Measurements from ENCODE around the gene IWS1.
A peak's percentile ranks its signal among the peaks of the same experiment; 100 is the strongest.

Gene IWS1

GRCh38 chr2:127520424-127520823, 5.9 kb downstream of the IWS1 start:
- Histone ChIP-seq H3K4me1 (ENCODE audit: control insufficient read depth, insufficient read depth, low read length) (peaks cover 7% of the 10 kb centered on the region), H3K4me3 (ENCODE audit: low read depth, low read length) (no peak overlapping the region), H3K9ac (ENCODE audit: low read depth, low read length) (no peak overlapping the region), H3K36me3 (ENCODE audit: control insufficient read depth, insufficient read depth, low read length) (peaks cover 5% of the 10 kb centered on the region), H3K27me3 (ENCODE audit: control insufficient read depth, insufficient read depth, low read length) (no peaks in the 10 kb centered on the region), H3K9me3 (ENCODE audit: control insufficient read depth, insufficient read depth, low read length) (no peaks in the 10 kb centered on the region)

GRCh38 chr2:127517465-127517864, 8.8 kb downstream of the IWS1 start:
- Histone ChIP-seq H3K9me3 (ENCODE audit: control insufficient read depth, insufficient read depth, low read length) (no peaks in the 10 kb centered on the region), H3K27me3 (ENCODE audit: control insufficient read depth, insufficient read depth, low read length) (no peaks in the 10 kb centered on the region), H3K36me3 (ENCODE audit: control insufficient read depth, insufficient read depth, low read length) (peaks cover 2% of the 10 kb centered on the region), H3K9ac (ENCODE audit: low read depth, low read length) (no peak overlapping the region), H3K4me1 (ENCODE audit: control insufficient read depth, insufficient read depth, low read length) (peaks cover 25% of the 10 kb centered on the region), H3K4me3 (ENCODE audit: low read depth, low read length) (no peak overlapping the region)

DNA sequence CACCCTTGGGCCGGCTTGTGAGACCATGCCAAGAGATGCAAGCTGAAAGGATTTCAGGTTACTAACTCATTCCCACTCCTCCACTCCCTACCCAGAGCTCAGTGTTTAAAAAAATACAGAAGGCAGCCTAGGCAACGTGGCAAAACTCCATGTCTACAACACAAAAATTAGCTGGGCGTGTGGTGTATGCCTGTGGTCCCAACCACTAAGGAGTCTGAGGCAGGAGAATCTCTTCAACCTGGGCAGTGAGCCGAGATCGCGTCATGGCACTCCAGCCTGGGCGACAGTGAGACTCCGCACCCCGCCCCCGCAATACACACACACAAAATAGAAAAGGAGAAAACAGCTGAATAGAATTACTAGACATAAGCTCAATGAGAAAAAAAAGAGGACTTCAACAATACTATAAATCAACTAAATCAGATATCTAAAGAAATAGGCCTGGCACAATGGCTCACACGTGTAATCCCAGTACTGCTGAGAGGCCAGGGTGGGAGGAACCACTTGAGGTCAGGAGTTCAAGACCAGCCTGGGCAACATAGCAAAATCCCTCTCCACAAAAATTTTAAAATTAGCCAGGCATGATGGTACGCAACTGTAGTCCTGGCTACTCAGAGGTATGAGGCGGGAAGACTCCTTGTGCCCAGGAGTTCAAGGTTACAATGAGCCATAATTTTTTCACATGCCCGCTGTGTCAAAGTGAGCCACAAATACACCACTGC, 10.1 kb downstream of the IWS1 start:
- peaks cover 2% of the 10 kb centered on the region for H3K36me3 ChIP-seq (ENCODE audit: control insufficient read depth, insufficient read depth, low read length)
- peaks cover 25% of the 10 kb centered on the region for H3K4me1 ChIP-seq (ENCODE audit: control insufficient read depth, insufficient read depth, low read length)
- no peak overlapping the region for H3K9ac ChIP-seq (ENCODE audit: low read depth, low read length)
- no peaks in the 10 kb centered on the region for H3K27me3 ChIP-seq (ENCODE audit: control insufficient read depth, insufficient read depth, low read length)
- no peaks in the 10 kb centered on the region for H3K9me3 ChIP-seq (ENCODE audit: control insufficient read depth, insufficient read depth, low read length)
- no peak overlapping the region for H3K4me3 ChIP-seq (ENCODE audit: low read depth, low read length)

DNA sequence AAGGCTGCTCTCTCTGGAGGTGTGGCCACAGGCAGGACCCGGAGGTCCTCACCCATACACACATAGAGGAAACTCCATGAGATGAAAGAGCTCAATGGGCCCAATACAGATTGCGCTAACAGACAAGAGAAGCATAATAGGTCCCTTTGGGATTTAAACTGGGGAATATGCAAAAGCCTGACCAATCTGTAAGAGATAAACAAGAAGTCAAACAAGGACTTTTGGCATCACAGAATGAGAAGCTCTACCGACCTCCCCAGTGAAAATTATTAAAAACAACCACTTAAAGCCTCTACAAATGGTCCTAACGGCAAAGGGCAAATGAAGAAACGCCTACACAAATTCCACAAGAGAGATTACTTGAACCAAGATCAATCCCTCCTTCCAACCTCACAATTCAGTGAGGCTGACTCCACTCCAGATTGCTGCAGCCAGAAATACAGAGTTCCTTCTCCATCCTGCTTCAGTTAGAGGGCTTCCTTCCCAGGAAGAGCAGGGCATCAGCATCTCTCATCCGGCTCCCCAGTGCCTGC, 10.8 kb downstream of the IWS1 start:
- H3K27me3 ChIP-seq (ENCODE audit: control insufficient read depth, insufficient read depth, low read length): no peaks in the 10 kb centered on the region
- no peak overlapping the region for H3K4me3 ChIP-seq (ENCODE audit: low read depth, low read length)
- H3K4me1 ChIP-seq (ENCODE audit: control insufficient read depth, insufficient read depth, low read length): peaks cover 25% of the 10 kb centered on the region
- H3K9ac ChIP-seq (ENCODE audit: low read depth, low read length): no peak overlapping the region
- peaks cover 2% of the 10 kb centered on the region for H3K36me3 ChIP-seq (ENCODE audit: control insufficient read depth, insufficient read depth, low read length)
- H3K9me3 ChIP-seq (ENCODE audit: control insufficient read depth, insufficient read depth, low read length): no peaks in the 10 kb centered on the region

DNA sequence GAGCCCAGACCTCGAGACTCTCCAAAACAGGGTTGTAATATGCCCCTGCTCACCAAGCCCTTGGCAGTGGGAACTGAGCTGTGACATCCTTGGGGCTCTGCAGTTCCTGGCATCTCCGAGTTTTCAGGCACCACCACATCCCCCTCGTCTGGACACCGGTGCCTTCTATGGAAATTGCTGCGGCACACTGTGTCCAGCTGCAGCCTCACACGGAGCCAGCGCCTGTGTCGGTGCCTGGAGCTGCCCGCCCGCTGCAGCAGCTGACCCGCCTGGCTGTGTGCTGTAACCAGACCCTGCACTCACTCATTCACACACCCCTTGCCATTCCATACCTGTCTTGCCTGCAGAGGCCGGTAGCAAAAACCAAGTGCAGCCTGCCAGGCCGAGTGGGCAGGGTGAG, 11.8 kb downstream of the IWS1 start:
- Histone ChIP-seq H3K9ac (ENCODE audit: low read depth, low read length) (no peak overlapping the region), H3K4me3 (ENCODE audit: low read depth, low read length) (no peak overlapping the region), H3K36me3 (ENCODE audit: control insufficient read depth, insufficient read depth, low read length) (peaks cover 2% of the 10 kb centered on the region), H3K9me3 (ENCODE audit: control insufficient read depth, insufficient read depth, low read length) (no peaks in the 10 kb centered on the region), H3K27me3 (ENCODE audit: control insufficient read depth, insufficient read depth, low read length) (no peaks in the 10 kb centered on the region), H3K4me1 (ENCODE audit: control insufficient read depth, insufficient read depth, low read length) (peaks cover 25% of the 10 kb centered on the region)

DNA sequence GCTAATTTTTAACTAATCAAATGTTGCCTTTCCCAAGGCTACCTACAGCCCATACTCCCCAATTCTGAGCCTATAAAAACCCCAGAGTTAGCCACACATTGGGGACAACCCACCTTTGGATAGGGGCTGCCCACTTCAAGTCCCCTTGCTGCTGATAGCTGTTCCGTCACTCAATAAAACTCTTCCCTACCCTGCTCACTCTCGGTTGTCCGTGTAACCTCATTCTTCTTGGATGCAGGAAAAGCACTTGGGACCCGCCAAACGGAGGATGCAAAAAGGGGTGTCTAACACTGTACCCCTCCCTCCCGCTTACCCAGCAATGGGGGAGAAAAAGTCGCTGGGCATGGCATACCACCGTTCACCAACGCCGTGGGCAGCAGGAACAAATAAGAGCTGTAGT, 12.2 kb downstream of the IWS1 start:
- Histone ChIP-seq H3K4me3 (ENCODE audit: low read depth, low read length) (no peak overlapping the region), H3K9ac (ENCODE audit: low read depth, low read length) (peak overlapping the region; percentile 19), H3K9me3 (ENCODE audit: control insufficient read depth, insufficient read depth, low read length) (no peaks in the 10 kb centered on the region), H3K4me1 (ENCODE audit: control insufficient read depth, insufficient read depth, low read length) (peaks cover 25% of the 10 kb centered on the region), H3K36me3 (ENCODE audit: control insufficient read depth, insufficient read depth, low read length) (peaks cover 2% of the 10 kb centered on the region), H3K27me3 (ENCODE audit: control insufficient read depth, insufficient read depth, low read length) (no peaks in the 10 kb centered on the region)

- Histone ChIP-seq H3K4me1 (ENCODE audit: control insufficient read depth, insufficient read depth, low read length) (peaks cover 25% of the 10 kb centered on the region), H3K27me3 (ENCODE audit: control insufficient read depth, insufficient read depth, low read length) (no peaks in the 10 kb centered on the region), H3K9me3 (ENCODE audit: control insufficient read depth, insufficient read depth, low read length) (no peaks in the 10 kb centered on the region), H3K36me3 (ENCODE audit: control insufficient read depth, insufficient read depth, low read length) (peaks cover 2% of the 10 kb centered on the region), H3K4me3 (ENCODE audit: low read depth, low read length) (no peak overlapping the region), H3K9ac (ENCODE audit: low read depth, low read length) (no peak overlapping the region)
Measured at GRCh38 chr2:127512362-127512761, 13.9 kb downstream of the IWS1 start.

DNA sequence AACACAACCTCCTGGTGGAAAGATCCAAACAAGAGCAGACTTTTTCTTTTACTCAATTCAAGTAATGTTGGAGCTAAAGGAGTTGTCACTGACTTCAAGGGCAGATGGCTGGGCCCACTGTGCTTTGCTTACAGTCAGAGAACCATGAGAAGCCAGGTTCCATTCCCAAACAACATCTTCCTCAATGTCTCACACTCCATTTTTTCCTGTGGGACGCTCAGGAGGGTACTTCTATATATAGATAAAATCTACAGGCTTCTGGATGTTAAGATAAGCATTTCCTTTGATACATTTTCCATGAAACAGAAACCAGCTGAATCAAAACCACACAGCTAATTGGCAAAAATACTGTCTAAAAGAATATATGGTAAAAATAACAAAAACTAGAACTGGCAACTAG, 14.4 kb downstream of the IWS1 start:
- H3K9me3 ChIP-seq (ENCODE audit: control insufficient read depth, insufficient read depth, low read length): no peaks in the 10 kb centered on the region
- no peak overlapping the region for H3K9ac ChIP-seq (ENCODE audit: low read depth, low read length)
- no peak overlapping the region for H3K4me3 ChIP-seq (ENCODE audit: low read depth, low read length)
- peaks cover 25% of the 10 kb centered on the region for H3K4me1 ChIP-seq (ENCODE audit: control insufficient read depth, insufficient read depth, low read length)
- H3K36me3 ChIP-seq (ENCODE audit: control insufficient read depth, insufficient read depth, low read length): peaks cover 2% of the 10 kb centered on the region
- H3K27me3 ChIP-seq (ENCODE audit: control insufficient read depth, insufficient read depth, low read length): no peaks in the 10 kb centered on the region

GRCh38 chr2:127511090-127511695, 15.1 kb downstream of the IWS1 start:
- Histone ChIP-seq H3K27me3 (ENCODE audit: control insufficient read depth, insufficient read depth, low read length) (no peaks in the 10 kb centered on the region), H3K4me1 (ENCODE audit: control insufficient read depth, insufficient read depth, low read length) (peaks cover 25% of the 10 kb centered on the region), H3K36me3 (ENCODE audit: control insufficient read depth, insufficient read depth, low read length) (no peaks in the 10 kb centered on the region), H3K9me3 (ENCODE audit: control insufficient read depth, insufficient read depth, low read length) (no peaks in the 10 kb centered on the region), H3K4me3 (ENCODE audit: low read depth, low read length) (no peak overlapping the region), H3K9ac (ENCODE audit: low read depth, low read length) (no peak overlapping the region)

DNA sequence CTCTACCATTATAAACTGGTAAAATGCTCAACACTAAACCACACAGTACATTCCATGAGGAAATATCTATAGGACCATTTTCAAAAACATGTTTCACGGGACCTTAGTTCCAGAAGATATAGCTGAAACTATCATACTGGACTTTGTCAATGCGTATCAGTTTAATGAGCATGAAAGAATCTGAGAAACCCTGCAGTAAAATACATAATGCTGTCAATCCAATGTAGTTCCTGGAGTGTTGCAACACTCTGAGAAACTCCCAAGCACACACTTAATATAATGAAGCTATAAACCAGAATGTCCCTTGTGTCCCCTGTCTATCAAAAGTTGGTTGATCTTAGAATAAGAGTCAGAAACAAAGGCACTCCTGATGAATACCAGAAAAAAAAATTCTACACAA, 16.2 kb downstream of the IWS1 start:
- Histone ChIP-seq H3K27me3 (ENCODE audit: control insufficient read depth, insufficient read depth, low read length) (no peaks in the 10 kb centered on the region), H3K4me3 (ENCODE audit: low read depth, low read length) (no peak overlapping the region), H3K9ac (ENCODE audit: low read depth, low read length) (no peak overlapping the region), H3K36me3 (ENCODE audit: control insufficient read depth, insufficient read depth, low read length) (peaks cover 4% of the 10 kb centered on the region), H3K9me3 (ENCODE audit: control insufficient read depth, insufficient read depth, low read length) (no peaks in the 10 kb centered on the region), H3K4me1 (ENCODE audit: control insufficient read depth, insufficient read depth, low read length) (peaks cover 15% of the 10 kb centered on the region)

- Histone ChIP-seq H3K9ac (ENCODE audit: low read depth, low read length) (no peak overlapping the region), H3K4me1 (ENCODE audit: control insufficient read depth, insufficient read depth, low read length) (peaks cover 4% of the 10 kb centered on the region), H3K4me3 (ENCODE audit: low read depth, low read length) (no peak overlapping the region), H3K36me3 (ENCODE audit: control insufficient read depth, insufficient read depth, low read length) (peaks cover 10% of the 10 kb centered on the region), H3K27me3 (ENCODE audit: control insufficient read depth, insufficient read depth, low read length) (no peaks in the 10 kb centered on the region), H3K9me3 (ENCODE audit: control insufficient read depth, insufficient read depth, low read length) (no peaks in the 10 kb centered on the region)
Measured at GRCh38 chr2:127508631-127509034, 17.7 kb downstream of the IWS1 start.

GRCh38 chr2:127508023-127508630, 18.2 kb downstream of the IWS1 start:
- H3K36me3 ChIP-seq (ENCODE audit: control insufficient read depth, insufficient read depth, low read length): peaks cover 12% of the 10 kb centered on the region
- H3K4me1 ChIP-seq (ENCODE audit: control insufficient read depth, insufficient read depth, low read length): no peaks in the 10 kb centered on the region
- no peak overlapping the region for H3K4me3 ChIP-seq (ENCODE audit: low read depth, low read length)

More at GRCh38 chr2:127508023-127508630, 18.2 kb downstream of the IWS1 start:
- Histone ChIP-seq H3K9me3 (ENCODE audit: control insufficient read depth, insufficient read depth, low read length) (no peaks in the 10 kb centered on the region), H3K9ac (ENCODE audit: low read depth, low read length) (no peak overlapping the region), H3K27me3 (ENCODE audit: control insufficient read depth, insufficient read depth, low read length) (no peaks in the 10 kb centered on the region)

All from iPS-15b (cell line).